ENCODE measurements around the gene GAS5.

- TF ChIP-seq POLR2A (IDR thresholded peaks at IDR 0.05): no peak
- TF ChIP-seq CTCF (IDR thresholded peaks at IDR 0.05): no peak
Observed at GRCh38 chr1:173823781-173824314, 43.9 kb downstream of the GAS5 start.

All from vagina (tissue), 2 donors.